ENCODE results near the gene ABCC2.

DNA sequence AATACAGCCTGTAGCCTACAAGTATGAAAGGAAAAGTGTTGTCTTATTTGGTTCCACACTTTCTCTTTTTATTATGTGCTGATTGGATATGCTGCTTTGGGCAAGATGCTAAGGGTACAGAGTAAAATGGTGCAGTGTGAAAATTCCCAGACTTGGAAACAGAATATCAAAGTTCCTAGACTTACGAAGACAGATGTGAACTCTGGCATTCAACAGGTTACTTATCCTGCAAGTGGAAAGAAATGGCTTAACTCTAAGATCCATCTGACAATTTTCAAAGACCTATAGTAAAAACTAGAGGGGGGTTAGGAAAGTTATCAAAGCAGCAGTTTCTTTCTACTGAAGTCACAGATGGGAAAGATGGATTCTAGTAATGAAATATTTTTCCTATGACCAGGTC lies 26.3 kb upstream of the ABCC2 start:
- TF ChIP-seq CTCF (conservative IDR thresholded peaks at IDR 0.05; ENCODE audit: low read length) = no peak
- no peak for TF ChIP-seq EZH2phosphoT487 (IDR thresholded peaks at IDR 0.05; ENCODE audit: borderline replicate concordance)

Measured in Loucy (cell line).